NCI-H2107 treated with DMSO at 0.1 percent for 48 hours (cell line): ENCODE data around the gene WSCD1.

Experiments
- DNase-seq: peaks from one replicate; lab custom pipeline; 2025; ENCODE audit not compliant: unreplicated experiment; lab: John Stamatoyannopoulos, UW

Gene WSCD1

DNA sequence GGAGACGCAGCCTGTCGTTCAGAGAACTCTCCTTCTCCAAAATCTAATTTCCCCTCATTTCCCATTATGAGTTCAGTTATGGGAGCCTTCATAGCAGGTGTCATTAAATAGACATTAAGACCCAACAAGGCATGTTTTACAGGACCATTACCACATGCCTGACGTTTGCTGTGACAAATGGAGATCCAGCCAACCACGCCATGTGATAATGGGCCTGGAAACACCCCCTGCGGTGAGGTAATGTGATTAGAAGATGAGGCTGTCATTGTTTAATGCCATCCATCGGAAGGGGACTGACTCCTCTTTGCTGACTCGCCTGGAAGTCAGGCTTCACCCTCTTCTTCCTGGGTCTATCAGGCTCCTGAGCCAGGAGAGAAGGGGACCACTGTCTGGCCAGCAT is 76.9 kb downstream of the WSCD1 start:
- DNase-seq, result no peak

DNA sequence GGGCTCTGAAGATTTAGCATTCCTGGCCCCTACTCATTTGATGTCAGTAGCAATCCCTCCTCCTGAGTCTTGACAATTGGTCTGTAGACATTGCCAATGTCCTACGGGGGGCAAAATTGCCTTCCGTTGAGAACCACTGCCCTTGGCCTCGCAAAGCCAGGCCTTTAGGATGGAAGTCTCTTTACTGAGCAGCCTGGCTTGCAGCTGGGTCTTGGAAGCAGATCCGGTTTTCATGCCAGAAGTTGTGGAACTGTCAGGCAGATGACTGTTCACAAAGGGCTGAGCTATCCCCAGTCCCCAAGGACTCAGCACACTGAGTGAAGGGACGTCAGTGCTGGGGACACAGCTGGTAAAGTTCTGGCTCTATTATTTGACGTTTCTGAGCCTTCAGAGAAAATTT is 83.2 kb downstream of the WSCD1 start:
- no peak for DNase-seq

DNA sequence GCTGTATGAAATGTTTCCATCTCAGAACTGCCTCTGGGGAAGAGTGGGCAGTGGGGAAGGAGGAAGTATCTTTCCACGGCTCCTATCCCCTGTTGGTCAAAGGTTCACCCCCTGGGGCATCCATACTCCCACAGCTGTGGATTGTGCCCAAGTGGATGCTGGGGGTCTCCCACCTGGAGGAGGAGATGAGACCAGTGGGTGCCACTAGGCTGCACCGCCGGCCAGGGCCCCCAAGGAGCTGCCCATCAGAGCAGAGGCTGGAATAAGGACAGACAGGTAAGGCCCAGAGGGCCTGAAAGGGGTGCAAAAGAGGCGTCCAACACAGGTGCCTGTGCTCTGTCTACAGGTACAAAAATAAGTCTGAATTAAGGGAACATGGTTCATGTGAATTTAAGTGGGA is 87.5 kb downstream of the WSCD1 start:
- no peak for DNase-seq

DNA sequence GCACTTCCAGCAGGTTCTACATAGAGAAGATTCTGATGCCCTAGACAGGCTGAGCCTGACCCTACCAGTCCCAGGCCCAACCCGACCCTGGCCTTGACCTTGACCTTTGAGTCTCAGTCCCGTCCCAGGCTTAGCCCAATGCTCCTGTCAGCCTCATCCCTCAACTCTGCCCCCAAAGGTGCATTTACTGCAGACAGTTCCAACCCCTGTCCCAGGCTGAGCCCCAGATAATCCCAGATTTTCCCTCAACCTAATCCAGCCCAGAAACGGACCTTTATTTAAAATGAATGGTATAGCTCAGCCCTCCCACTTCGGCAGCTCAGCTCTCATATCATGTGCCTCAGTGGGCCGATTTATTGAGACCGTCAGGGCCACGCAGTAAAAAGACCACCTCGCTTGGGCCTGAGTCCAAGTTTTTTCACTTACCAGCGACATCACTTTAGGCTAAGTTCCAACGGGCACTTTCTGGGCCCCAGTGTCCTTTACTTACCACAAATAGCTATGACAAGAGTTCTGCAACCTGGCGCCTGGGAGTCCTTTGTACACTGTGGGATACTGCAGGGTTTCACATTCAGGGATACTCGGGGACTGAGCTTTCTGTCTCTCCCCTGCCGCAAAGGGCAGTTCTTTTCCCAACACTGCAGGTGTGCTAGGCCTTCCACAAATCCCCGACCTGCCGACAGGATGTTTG is 89.5 kb downstream of the WSCD1 start:
- no peak for DNase-seq

DNA sequence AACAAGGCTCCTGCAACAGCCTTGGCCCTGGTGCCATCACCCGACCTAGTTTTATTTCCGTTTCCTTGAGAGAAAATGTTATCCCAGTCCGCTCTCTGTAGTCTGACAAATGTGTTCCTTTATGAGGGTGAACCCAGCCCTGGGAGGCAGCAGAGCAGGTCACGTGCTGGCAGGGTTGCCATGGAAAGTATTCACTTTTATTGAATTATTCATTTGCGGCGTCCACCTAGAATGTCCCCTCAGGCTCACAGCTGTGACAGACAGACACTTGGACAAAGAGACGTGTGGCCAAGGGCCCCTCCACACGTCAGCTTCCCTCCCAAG is 90.0 kb downstream of the WSCD1 start:
- DNase-seq, result no peak

DNA sequence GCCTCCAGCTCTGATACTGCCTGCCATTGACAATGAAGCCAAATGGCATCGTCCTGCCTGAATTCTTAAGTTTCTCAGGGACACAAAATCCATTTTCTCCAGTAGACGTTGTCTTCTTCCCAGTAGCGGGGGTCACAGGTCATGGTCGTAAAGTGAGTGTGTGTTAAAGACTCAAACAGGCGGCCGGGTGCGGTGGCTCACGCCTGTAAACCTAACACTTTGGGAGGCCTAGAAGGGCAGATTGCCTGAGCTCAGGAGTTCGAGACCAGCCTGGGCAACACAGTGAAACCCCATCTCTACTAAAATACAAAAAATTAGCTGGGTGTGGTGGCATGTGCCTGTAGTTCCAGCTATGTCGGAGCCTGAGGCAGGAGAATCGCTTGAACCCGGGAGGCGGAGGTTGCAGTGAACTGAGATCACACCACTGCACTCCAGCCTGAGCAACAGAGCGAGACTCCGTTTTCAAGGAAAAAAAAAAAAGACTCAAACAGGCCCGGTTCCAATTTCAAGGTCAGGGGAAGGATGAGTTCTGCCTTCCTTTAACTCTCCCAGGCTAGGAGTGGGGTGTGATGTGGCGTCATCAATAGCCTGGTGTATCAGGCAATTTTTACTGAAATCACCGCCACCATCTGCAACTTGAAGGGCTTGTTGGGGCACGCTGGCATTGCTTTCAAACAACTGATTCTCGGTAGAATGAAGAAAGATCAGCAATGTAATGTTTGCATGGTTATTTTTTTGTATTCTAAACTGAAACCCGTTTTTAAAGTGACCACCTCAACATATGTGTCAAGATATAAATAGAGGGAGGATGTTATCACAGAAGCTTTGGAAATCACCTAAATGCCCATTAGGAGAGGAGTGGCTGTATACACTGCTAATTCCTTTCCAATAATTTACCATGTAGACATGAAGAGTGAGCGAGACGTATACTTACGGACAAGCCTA is 91.0 kb downstream of the WSCD1 start:
- no peak for DNase-seq

DNA sequence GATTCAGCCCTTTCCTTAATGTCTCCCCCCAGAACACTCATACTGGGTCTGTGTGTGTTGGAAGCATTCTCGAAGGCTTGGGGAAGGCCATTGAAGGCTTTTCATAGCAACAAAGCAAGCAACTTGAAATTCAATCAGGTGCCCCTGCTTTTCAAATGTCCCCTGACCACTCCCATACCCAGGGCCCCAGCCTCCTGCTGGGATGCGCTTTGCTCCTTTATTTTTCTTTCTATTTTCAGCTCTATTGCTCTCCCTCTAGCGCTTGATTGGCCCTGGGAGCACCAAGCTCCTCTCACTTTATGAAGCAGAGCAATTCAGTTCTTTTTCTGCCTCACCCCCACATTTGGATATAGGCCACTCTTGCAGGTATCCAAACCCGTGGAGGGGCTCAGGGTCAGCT is 92.0 kb downstream of the WSCD1 start:
- no peak for DNase-seq

DNA sequence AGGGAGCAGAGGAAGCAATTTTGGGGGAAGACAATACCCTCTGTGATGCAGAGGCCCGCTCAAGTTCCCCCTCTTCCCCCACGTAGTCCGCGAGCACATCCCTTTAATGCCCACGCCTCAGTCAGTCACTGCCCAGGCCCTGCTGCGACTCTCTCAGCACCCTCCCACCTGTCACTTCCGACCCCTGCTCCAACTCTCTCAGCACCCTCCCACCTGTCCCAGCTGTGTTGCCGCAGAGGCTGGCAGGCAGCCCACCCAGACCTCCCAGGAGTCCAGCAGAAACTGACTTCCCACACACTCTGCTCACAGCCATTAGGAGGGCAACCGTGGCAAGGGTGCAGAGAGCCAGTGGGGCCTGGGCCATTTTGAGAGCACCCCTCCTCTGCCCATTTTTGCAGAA is 92.7 kb downstream of the WSCD1 start:
- no peak for DNase-seq

DNA sequence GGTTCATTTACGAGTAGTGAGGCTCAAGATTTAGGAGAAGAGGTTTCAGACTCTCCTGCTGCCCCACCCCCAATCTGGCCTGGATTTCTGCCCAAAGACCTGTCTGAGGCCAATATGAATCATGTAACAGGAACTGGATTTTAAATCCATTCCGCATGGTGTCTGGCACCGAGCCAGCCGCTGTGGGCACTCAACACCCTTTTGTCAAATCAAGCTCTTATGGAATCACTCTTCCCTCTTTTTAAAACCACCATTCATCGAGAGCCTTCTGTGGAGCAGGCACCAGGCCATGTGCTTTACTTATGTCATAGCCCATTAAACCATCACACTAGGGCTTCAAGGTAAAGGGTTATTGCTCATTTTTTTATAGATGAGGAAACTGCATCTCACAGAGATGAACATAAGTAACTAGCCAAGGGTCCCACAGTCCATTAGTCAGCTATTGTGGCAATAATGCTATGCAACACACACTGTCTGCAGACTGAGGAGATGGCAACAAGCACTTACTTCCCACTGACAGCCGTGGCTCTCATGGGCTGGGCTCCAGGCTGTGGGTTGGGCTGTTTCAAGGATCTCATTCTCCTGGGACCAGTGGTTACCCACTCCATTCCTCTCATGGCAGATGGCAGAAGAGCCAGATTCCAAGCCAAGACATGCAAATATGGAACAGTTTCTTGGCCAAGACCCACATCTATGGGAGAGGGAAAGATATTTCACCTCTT is 93.6 kb downstream of the WSCD1 start:
- DNase-seq, result peak; percentile 79

DNA sequence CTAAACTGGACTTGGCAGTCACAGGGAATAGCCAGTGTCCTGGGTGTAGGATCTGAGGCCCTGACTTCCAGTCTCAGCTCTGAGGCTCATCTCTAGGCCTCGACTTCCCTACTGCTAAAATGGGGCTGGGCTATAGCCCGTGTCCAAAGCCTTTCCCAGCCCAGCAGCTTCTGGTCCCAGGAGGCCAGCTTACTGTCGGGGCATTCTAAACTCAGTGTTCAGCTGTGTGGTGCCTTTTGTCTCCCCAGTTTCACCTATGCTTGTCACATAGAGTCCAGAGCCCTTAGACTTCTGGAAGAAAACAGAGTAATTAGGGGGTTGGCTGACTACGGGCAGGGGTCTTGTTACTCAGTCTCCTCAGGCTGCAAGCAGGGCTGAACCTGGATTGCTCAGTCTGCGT is 94.8 kb downstream of the WSCD1 start:
- no peak for DNase-seq

DNA sequence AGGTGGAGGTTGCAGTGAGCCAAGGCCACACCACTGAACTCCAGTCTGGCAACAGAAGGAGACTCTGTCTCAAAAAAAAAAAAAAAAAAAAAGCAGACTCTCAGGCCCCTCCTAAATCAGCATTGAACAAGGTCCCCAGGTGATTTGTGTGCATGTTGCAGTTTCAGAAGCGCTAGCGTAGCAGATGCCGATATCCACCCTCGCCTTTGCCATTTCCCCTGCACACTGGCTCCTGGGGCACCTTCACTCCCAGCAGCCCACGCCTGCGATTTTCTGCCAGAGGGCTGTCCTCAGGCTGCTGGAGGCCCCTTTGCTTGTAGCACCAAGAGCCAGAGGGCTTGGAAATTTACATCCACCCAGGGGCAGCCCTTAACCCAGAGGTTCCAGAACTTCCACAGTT is 95.6 kb downstream of the WSCD1 start:
- DNase-seq, result no peak

DNA sequence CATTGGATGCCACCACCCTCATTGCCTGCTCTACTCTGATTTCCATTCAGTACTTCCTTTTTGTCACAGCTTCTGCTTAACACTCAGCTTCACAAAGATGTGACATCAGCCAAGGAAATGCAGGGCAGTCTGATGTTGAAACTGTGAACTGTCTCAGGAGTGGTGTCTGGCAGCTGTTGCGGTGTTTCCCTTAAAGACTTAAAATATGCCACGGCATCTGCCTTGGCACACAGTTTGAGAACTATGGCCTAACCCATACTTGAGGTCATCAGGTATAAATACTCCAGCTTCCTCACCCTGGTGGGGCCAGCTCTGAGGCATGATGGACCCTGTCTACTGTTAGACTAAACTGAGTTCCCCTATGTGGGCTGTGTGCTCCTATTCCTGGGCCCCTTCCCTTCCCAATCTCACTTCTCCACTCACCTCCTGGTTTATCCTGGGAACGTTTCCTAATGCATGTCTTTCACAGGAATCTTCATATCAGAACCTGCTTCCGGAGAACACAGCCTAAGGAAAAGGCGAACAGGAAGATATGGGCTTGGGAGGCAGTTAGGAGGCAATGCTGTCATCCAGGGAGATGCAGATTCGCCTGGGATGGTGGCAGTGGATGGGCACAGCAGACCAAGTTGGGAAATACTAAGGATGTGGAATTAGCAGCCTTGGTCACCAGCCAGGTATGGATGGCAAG is 96.5 kb downstream of the WSCD1 start:
- no peak for DNase-seq

DNA sequence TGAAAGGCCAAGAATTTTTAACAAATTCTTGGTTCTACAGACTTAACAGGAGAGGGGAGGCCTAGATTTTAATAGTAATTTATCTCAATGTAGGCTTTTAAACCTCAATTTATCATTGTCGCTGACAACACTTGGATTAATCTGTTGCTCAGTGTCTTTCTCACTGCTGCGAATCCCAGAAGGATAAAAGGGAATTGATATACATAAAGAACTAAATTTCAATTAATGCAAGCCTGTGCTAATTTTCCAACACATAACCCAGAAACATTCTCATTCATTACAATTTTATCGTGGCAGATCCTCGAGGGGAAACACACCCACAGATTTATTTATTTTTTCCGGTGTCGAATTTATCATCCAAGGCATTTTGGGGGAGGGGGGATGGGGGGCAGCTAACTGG is 98.1 kb downstream of the WSCD1 start:
- DNase-seq, result no peak

DNA sequence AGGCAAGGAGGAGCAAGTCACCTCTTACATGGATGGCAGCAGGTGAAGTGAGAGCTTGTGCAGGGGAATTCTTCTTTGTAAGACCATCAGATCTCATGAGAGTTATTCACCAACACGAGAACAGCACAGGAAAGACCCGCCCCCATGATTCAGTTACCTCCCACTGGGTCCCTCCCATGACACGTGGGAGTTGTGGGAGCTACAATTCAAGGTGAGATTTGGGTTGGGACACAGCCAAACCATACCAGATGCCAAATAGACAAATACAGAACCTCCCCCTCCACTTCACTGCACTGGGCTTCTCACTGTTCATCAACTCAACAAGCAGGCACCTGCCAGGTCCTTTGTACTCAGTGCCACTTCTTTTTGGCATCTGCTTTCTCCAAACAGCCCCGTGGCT is 100.2 kb downstream of the WSCD1 start:
- peak; percentile 1 for DNase-seq

DNA sequence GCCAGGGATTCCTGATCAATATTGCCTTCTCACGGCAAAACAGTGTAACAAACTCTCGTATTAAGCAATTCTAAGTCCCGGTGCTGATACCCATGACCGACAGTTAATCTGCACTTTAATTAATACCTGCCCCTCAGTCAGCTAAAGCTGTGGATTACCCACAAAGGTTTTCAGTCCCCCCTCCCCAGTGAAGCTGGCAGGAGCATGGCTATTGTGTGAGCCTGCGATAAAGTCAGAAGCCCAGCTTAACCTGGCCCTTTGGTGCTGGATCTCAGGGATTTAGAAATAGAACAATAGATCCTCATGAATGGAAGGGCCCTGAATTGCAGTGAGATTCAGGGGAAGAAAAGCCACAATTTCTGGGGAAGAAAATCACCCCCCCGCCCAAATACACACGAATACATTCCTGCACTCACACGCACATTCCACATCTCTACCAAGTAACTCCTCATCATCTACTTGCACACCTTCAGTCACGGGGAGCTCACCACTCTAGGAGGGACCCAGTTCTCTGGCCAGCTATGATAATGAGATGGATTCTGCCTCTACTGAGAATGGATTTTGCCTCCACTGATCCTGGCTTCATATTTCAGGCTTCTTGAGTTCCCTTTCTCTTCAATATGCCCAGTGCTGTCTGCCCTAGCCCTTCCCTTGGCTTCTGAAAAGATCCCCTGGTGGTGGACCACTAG is 102.6 kb downstream of the WSCD1 start:
- no peak for DNase-seq

DNA sequence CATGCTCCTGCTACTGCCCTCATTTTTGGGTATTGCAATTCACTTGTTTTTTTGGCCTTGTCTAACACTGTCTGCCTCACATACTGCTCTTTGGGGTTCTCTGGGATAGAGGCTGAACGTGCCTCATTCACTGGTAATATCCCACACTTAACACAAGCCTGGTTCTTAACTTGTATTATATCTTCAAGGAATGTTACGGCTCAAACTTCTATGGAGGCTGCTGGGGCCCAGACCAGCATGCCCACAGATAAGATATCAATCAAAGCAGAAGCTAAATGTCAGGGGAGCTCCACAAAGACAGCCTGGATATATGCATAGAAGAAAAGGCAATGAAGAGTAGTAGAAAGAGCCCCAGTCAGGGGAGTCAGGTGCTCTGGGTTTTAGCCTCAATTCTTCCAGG is 103.5 kb downstream of the WSCD1 start:
- DNase-seq, result no peak
